ENCODE data around the gene DHX40.
A peak's percentile ranks its signal among the peaks of the same experiment; 100 is the strongest.
"Not testable (repeated sequence)": the region's sequence is repeated elsewhere in the genome, so short reads cannot be mapped to it uniquely, and the experiment has no call there.

The DHX40 gene

DNA sequence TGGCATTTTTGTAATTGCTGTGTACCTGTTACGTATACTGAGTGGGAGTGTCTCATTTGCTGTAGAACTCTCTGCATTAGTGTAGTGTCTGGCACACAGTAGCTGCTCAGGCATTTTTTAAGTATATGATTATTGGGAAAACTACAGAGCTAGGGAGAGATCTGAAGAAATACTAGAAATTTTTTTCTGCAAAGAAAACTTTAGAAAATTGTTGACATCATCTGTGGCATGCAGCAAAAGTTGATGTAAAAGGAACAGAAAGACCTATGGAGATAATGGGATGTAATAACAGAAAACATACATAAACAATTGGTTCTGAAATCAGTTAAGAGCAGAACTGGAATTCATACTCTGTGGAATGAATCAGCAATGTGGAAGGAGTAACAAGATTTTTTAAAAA lies 65.9 kb downstream of the DHX40 start:
- DNase-seq: no peak

DNA sequence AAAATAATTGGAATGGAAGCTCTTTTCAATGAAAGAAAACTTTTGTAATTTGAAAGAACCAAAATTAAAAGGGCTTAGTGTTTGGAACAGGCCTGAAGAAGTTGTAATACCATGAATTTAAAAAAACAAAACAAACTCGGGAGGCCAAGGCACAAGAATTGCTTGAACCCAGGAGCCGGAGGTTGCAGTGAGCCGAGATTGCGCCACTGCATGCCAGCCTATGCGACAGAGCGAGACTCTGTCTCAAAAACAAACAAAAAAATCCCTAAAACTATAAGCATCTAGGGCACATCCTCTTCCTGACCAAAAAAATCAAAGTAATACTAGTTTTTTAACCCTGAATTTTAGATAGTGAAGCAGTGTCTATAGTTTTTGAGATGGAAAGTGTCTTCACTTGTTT lies 67.0 kb downstream of the DHX40 start:
- no peak for DNase-seq

GRCh38 chr17:59633658-59634359 lies 68.4 kb downstream of the DHX40 start:
- DNase-seq: no peak

DNA sequence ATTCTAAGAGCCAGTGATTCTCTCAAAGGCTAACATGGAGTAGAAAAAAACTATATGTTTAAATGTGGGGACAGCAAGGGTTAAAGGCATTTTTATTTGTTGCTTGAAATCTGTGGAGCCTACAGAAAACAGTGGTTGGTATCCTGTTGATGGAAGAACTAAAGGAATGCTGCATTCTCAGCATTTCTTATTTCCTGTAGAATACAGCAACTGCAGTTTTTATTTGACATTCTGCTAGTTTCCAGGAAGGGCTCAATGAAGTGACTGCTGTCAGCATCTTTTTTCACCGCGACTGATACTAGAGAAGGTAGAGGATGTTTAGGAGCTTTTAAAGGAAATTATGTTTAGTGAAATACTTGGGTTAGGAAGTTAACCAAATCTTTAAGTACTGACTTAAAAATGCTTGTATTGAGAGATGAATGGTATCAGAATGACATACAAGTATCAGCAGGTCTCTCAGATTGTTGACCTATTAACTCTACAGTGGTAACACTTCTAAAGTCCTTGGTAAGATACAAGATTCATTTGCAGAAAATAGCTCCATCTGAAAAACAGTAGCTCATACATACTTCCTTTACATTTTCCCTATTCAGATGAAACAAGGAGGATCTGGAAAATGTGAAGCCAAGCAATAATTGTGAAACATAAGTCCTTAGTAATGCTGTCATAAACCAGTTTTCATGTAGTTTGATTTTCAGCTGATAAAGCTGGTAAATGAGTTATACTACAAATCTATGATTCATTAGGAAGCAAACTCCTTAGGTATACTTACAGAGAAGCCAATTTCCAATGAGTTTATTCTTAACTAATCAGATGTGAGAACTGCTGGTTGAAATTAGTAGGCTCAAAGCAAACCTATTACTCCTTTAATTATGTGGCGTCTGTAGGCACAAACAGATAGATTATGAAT lies 69.5 kb downstream of the DHX40 start:
- no peak for DNase-seq

GRCh38 chr17:59637611-59638310 lies 72.4 kb downstream of the DHX40 start:
- DNase-seq: no peak

GRCh38 chr17:59638553-59638952 lies 73.1 kb downstream of the DHX40 start:
- DNase-seq: peak in 1 of 14 donors; percentile 8

DNA sequence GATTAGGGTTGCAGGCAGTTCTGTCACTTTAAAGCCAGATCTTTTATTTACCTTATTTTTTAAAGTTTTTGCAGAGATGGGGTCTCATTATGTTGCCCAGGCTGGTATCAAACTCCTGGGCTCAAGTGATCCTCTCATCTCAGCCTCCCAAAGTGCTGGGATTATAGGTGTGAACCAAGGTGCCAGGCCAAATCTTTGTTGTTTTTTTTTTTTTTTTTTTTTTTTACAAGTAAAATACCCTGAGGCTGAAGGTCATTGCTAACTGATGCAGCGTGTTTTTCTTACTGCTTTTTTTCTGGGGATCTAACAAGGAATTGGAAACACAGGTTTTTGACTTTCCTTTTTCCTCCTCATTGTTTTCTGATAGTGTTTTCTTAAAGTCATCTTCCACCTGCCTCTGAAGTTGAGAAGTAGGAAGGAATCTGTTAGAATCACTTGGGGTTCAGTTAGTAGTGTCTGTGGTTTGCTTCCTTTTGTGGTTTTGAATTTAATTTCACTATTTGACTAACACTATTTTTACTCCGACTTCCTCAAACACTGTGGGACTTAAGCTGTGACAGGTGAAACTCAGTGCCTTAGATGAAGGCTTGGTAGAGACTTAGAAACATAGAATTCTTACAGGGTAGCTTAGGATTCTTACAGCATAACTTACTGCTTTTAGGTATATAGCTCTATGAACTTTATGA lies 76.5 kb downstream of the DHX40 start:
- no peak for DNase-seq

GRCh38 chr17:59642565-59642964 lies 77.2 kb downstream of the DHX40 start:
- DNase-seq: no peak

- no peak for DNase-seq
Measured at GRCh38 chr17:59643159-59644140, 78.0 kb downstream of the DHX40 start.

DNA sequence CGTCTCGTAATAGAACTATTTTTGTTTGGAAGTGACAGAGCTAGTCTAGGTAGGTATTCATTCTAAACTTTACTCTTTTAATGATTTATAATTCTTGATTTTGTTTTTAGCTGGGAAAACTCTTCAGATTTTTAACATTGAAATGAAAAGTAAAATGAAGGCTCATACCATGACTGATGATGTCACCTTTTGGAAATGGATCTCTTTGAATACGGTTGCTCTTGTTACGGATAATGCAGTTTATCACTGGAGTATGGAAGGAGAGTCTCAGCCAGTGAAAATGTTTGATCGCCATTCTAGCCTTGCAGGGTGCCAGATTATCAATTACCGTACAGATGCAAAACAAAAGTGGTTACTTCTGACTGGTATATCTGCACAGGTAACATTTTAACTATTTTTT lies 81.9 kb downstream of the DHX40 start:
- no peak for DNase-seq

DNA sequence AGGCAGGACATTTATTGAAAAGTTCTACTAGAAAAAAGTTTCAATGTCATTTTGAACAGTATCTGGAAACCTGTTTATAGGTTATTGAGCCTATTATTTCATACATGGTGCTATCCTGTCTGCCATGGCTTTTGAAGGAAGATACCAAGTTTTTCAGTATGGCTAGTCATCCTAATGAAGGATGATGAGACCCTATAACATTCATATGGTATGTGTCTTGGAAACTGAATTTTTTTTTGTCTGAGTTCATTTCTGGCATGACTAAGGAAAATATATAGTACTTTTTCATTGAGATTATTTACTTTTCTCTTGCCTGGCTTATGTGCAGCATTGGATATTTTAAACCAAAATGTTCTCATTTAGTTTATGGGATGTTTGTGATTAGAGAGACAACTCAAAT lies 84.5 kb downstream of the DHX40 start:
- DNase-seq: no peak

GRCh38 chr17:59650642-59651041 lies 85.2 kb downstream of the DHX40 start:
- no peak for DNase-seq

GRCh38 chr17:59651346-59651745 lies 85.9 kb downstream of the DHX40 start:
- no peak for DNase-seq

GRCh38 chr17:59652119-59652518 lies 86.7 kb downstream of the DHX40 start:
- DNase-seq: no peak

- DNase-seq: not testable (repeated sequence)
Measured at GRCh38 chr17:59656624-59657023, 91.2 kb downstream of the DHX40 start.
